ENCODE measurements around the gene TAF15. TPM values are rescaled to one million over a fixed set of nuclear protein-coding genes. Genes with fewer than 3 reads are reported as not detected.

The TAF15 gene
- polyA plus RNA-seq (2011; rRNA removed) (27.4 and 49.6 TPM in 2 replicates), polyA minus RNA-seq (2011; rRNA and poly(A)+ RNA removed) (28.7 and 35.9 TPM in 2 replicates)

GRCh38 chr17:35808962-35809854, at the start of gene TAF15:
Gene TAF15 (plus strand): TSS chr17:35809484. CDS start chr17:35809570, 86 bp downstream.
- H3K27me3 ChIP-seq (ENCODE audit: control insufficient read depth, insufficient read depth, low read length), result no peaks in the 10 kb centered on the region
- ChIA-PET CTCF (interaction anchor here (0.7 to 11.2 kb wide), 22 partner anchors 8 to 1169 kb away, joined by 3 to 425 read pairs (median 4); partner anchors contain the start of genes C17orf50 and MMP28), POLR2A (interaction anchor here (0.7 to 0.8 kb wide), 4 partner anchors 45 to 1364 kb away, joined by 3 to 5 read pairs (median 3); no protein-coding TSS in a partner anchor)
- peak; percentile 94 for DNase-seq (ENCODE audit: low read depth)
- peak; percentile 91 for TF ChIP-seq CTCF (IDR thresholded peaks at IDR 0.05; ENCODE audit: insufficient read depth, low read depth, low read length)
- peak within 1 kb of the TSS; percentile 71 for H3K4me3 ChIP-seq (ENCODE audit: low read depth, low read length)
- H3K36me3 ChIP-seq (ENCODE audit: control insufficient read depth, insufficient read depth, low read length), result no peaks in the 10 kb centered on the region

DNA sequence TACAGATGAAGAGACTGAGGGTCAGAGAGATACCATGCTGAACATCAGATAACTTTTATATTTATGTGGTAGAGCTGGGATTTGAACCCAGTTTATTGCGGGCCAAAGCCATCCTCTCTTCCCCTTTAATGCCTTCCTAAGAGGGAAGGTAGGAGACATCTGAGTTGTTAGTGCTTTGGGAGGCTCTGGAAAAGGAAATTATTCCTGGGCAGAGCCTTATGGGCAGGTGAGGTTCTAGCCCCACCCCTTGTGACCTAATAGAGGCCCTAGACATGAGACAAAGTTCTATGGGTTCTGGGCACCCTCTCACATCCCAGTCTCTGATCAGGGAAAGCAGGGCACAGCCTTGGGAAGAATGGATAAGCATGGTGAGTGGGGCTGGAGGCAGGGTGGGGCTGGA, 48.7 kb upstream of the TAF15 start, which contains the start of gene C17orf50:
Gene C17orf50, plus strand, starts transcription at position 301 of the 400 bp plus-strand sequence. Its CDS starts 55 bp downstream, at position 356.
- no peak within 1 kb of the TSS for H3K4me3 ChIP-seq (ENCODE audit: low read depth, low read length)
- no peak for DNase-seq (ENCODE audit: low read depth)
- H3K27me3 ChIP-seq (ENCODE audit: control insufficient read depth, insufficient read depth, low read length), result peaks cover 7% of the 10 kb centered on the region
- ChIA-PET CTCF (interaction anchor here (1.0 to 14.9 kb wide), 7 partner anchors 10 to 148 kb away, joined by 3 to 425 read pairs (median 5); partner anchors contain the start of gene TAF15), POLR2A (no interaction called here)
- TF ChIP-seq CTCF (IDR thresholded peaks at IDR 0.05; ENCODE audit: insufficient read depth, low read depth, low read length), result no peak
- no peaks in the 10 kb centered on the region for H3K36me3 ChIP-seq (ENCODE audit: control insufficient read depth, insufficient read depth, low read length)

GRCh38 chr17:35761601-35762000, 47.7 kb upstream of the TAF15 start:
- ChIA-PET CTCF (interaction anchor here (0.5 to 14.9 kb wide), 4 partner anchors 14 to 1848 kb away, joined by 7 to 425 read pairs (median 66); partner anchors contain the start of gene TAF15), POLR2A (no interaction called here)
- no peak for DNase-seq (ENCODE audit: low read depth)
- H3K27me3 ChIP-seq (ENCODE audit: control insufficient read depth, insufficient read depth, low read length), result peaks cover 5% of the 10 kb centered on the region
- no peaks in the 10 kb centered on the region for H3K36me3 ChIP-seq (ENCODE audit: control insufficient read depth, insufficient read depth, low read length)
- no peak for TF ChIP-seq CTCF (IDR thresholded peaks at IDR 0.05; ENCODE audit: insufficient read depth, low read depth, low read length)
- no peak overlapping the region for H3K4me3 ChIP-seq (ENCODE audit: low read depth, low read length)

- no peak for TF ChIP-seq CTCF (IDR thresholded peaks at IDR 0.05; ENCODE audit: insufficient read depth, low read depth, low read length)
- H3K4me3 ChIP-seq (ENCODE audit: low read depth, low read length), result peak overlapping the region; percentile 10; the same call in 1 of the 2 replicates
- CTCF ChIA-PET, result interaction anchor here (0.6 to 14.9 kb wide), 26 partner anchors 8 to 496 kb away, joined by 3 to 425 read pairs (median 8); partner anchors contain the start of genes GAS2L2, MMP28 and TAF15
- POLR2A ChIA-PET, result interaction anchor here (0.7 to 0.9 kb wide), 2 partner anchors 45 to 196 kb away, joined by 3 to 8 read pairs; partner anchors contain the start of gene TAF15
- H3K27me3 ChIP-seq (ENCODE audit: control insufficient read depth, insufficient read depth, low read length), result peaks cover 8% of the 10 kb centered on the region
- DNase-seq (ENCODE audit: low read depth), result no peak
- H3K36me3 ChIP-seq (ENCODE audit: control insufficient read depth, insufficient read depth, low read length), result no peaks in the 10 kb centered on the region
Observed at GRCh38 chr17:35763767-35764122, 45.5 kb upstream of the TAF15 start.

Measured in BJ (cell line).